GM12865 (cell line): ENCODE data around the gene OBP2A.

Experiments
- DNase-seq: peaks from one replicate; pipeline ENCODE4 v3.0.0; 2010; ENCODE audit warnings: low read depth
- H3K4me3 ChIP-seq: 2 replicates; pipeline ENCODE4 v1.5.1; 2011; ENCODE audit warnings: mild to moderate bottlenecking, low read depth, low read length, control low read depth
- CTCF ChIP-seq: IDR thresholded peaks from 2 replicates; pipeline ENCODE4 v1.5.1; 2011; ENCODE audit warnings: low read length, control low read depth, low read depth, inconsistent platforms; ENCODE audit not compliant: insufficient read depth; ENCODE audit errors: missing control alignments

OBP2A gene

GRCh38 chr9:135552698-135553171 lies 6.8 kb downstream of the OBP2A start:
- no peak for TF ChIP-seq CTCF
- no peak for DNase-seq
- no peak overlapping the region for H3K4me3 ChIP-seq

GRCh38 chr9:135554718-135555117 lies 8.8 kb downstream of the OBP2A start:
- no peak overlapping the region for H3K4me3 ChIP-seq
- DNase-seq: no peak
- no peak for TF ChIP-seq CTCF

- no peak overlapping the region for H3K4me3 ChIP-seq
- TF ChIP-seq CTCF: no peak
- no peak for DNase-seq
These were observed 9.3 kb downstream of the OBP2A start for GRCh38 chr9:135555203-135555602.

GRCh38 chr9:135555910-135556309 lies 10.0 kb downstream of the OBP2A start:
- TF ChIP-seq CTCF: no peak
- DNase-seq: no peak

GRCh38 chr9:135559606-135560005 lies 13.7 kb downstream of the OBP2A start:
- no peak for TF ChIP-seq CTCF
- DNase-seq: no peak
- no peak overlapping the region for H3K4me3 ChIP-seq

More at GRCh38 chr9:135555910-135556309, 10.0 kb downstream of the OBP2A start:
- no peak overlapping the region for H3K4me3 ChIP-seq

- TF ChIP-seq CTCF: no peak
- H3K4me3 ChIP-seq: no peak within 1 kb of the TSS
- no peak for DNase-seq
These were observed 15.7 kb downstream of the OBP2A start, which contains the start of gene PAEP for GRCh38 chr9:135561391-135562234. Gene PAEP (plus strand): TSS chr9:135561756.

GRCh38 chr9:135562235-135562745 lies 16.4 kb downstream of the OBP2A start:
- no peak overlapping the region for H3K4me3 ChIP-seq
- DNase-seq: no peak
- no peak for TF ChIP-seq CTCF
